HG02623 (cell line): ENCODE results near the gene RPL4.
"Not testable (repeated sequence)": the region's sequence is repeated elsewhere in the genome, so short reads cannot be mapped to it uniquely, and the experiment has no call there.

Source experiments
- ATAC-seq: cut with Tn5 transposase; IDR thresholded peaks from one replicate; pipeline ENCODE4 v1.9.1; 2021; ENCODE audit warnings: moderate library complexity; ENCODE audit not compliant: unreplicated experiment

RPL4 gene

GRCh38 chr15:66461294-66461693, 43.4 kb downstream of the RPL4 start:
- ATAC-seq, result not testable (repeated sequence)

GRCh38 chr15:66459818-66460615, 44.6 kb downstream of the RPL4 start:
- no peak for ATAC-seq

- no peak for ATAC-seq
Measured at GRCh38 chr15:66456211-66456610, 48.4 kb downstream of the RPL4 start.

- no peak for ATAC-seq
Measured at GRCh38 chr15:66454143-66454542, 50.5 kb downstream of the RPL4 start.

- no peak for ATAC-seq
Measured at GRCh38 chr15:66452971-66453580, 51.6 kb downstream of the RPL4 start.

GRCh38 chr15:66452420-66452819, 52.2 kb downstream of the RPL4 start:
- ATAC-seq, result no peak
